GM19035 (cell line): Measurements from ENCODE around the gene BCAR1.
"Not testable (repeated sequence)": the region's sequence is repeated elsewhere in the genome, so short reads cannot be mapped to it uniquely, and the experiment has no call there.

Experiments used
- ATAC-seq: cut with Tn5 transposase; IDR thresholded peaks from one replicate; pipeline ENCODE4 v1.9.1; 2021; ENCODE audit not compliant: unreplicated experiment

BCAR1 gene

GRCh38 chr16:75205961-75206748 is 45.3 kb downstream of the BCAR1 start:
- not testable (repeated sequence) for ATAC-seq

GRCh38 chr16:75205438-75205837 is 46.0 kb downstream of the BCAR1 start:
- ATAC-seq: not testable (repeated sequence)

- not testable (repeated sequence) for ATAC-seq
These were observed 46.5 kb downstream of the BCAR1 start for GRCh38 chr16:75204905-75205304.

- ATAC-seq: no peak
These were observed 47.0 kb downstream of the BCAR1 start for GRCh38 chr16:75204410-75204758.

- no peak for ATAC-seq
These were observed 47.6 kb downstream of the BCAR1 start for GRCh38 chr16:75203667-75204409.

GRCh38 chr16:75203096-75203495 is 48.3 kb downstream of the BCAR1 start:
- ATAC-seq: no peak

- ATAC-seq: no peak
These were observed 49.3 kb downstream of the BCAR1 start for GRCh38 chr16:75202069-75202590.

GRCh38 chr16:75198135-75198600 is 53.3 kb downstream of the BCAR1 start:
- no peak for ATAC-seq

GRCh38 chr16:75197522-75198134 is 53.8 kb downstream of the BCAR1 start:
- ATAC-seq: no peak

GRCh38 chr16:75196836-75197235 is 54.6 kb downstream of the BCAR1 start:
- no peak for ATAC-seq

GRCh38 chr16:75195811-75196790 is 55.3 kb downstream of the BCAR1 start:
- ATAC-seq: no peak

GRCh38 chr16:75193730-75194444 is 57.5 kb downstream of the BCAR1 start:
- no peak for ATAC-seq

- ATAC-seq: no peak
These were observed 58.2 kb downstream of the BCAR1 start for GRCh38 chr16:75193265-75193650.

- ATAC-seq: no peak
These were observed 58.7 kb downstream of the BCAR1 start for GRCh38 chr16:75192606-75193264.

GRCh38 chr16:75189638-75190245 is 61.7 kb downstream of the BCAR1 start:
- ATAC-seq: no peak

GRCh38 chr16:75188832-75189477 is 62.5 kb downstream of the BCAR1 start:
- ATAC-seq: no peak

- ATAC-seq: no peak
These were observed 69.8 kb downstream of the BCAR1 start for GRCh38 chr16:75181630-75182029.

- ATAC-seq: no peak
These were observed 72.2 kb downstream of the BCAR1 start for GRCh38 chr16:75179208-75179607.
